Neural progenitor cell (in vitro differentiated cells): ENCODE results near the gene RCAN1. TPM values are rescaled to one million over a fixed set of nuclear protein-coding genes. Genes with fewer than 3 reads are reported as not detected.

Experiments used
- DNase-seq: peaks from one replicate; pipeline ENCODE4 v3.0.0-alpha.2; 2016; ENCODE audit warnings: low spot score
- H2AFZ ChIP-seq: fragments of 200-600 bp; sonication (generic); replicated peaks from 2 replicates; pipeline ENCODE4 v1.6.1; 2016; ENCODE audit warnings: antibody characterized with exemption
- H3F3A ChIP-seq: fragments of 200-600 bp; sonication (generic); 2 replicates; pipeline ENCODE4 v1.6.1; 2016; ENCODE audit warnings: antibody characterized with exemption, low read depth
- H3K27ac ChIP-seq: fragments of 200-600 bp; sonication (generic); 2 replicates; pipeline ENCODE4 v1.5.1; 2016; ENCODE audit warnings: mild to moderate bottlenecking
- H3K27me3 ChIP-seq: fragments of 200-600 bp; sonication (generic); 2 replicates; pipeline ENCODE4 v1.6.1; 2016; ENCODE audit warnings: mild to moderate bottlenecking, moderate library complexity
- H3K36me3 ChIP-seq: fragments of 200-600 bp; sonication (generic); 2 replicates; pipeline ENCODE4 v1.5.1; 2016
- H3K4me1 ChIP-seq: fragments of 200-600 bp; sonication (generic); 2 replicates; pipeline ENCODE4 v1.6.1; 2016; ENCODE audit warnings: mixed run types
- H3K4me2 ChIP-seq: fragments of 200-600 bp; sonication (generic); 2 replicates; pipeline ENCODE4 v1.6.1; 2016
- H3K4me3 ChIP-seq: fragments of 200-600 bp; sonication (generic); 2 replicates; pipeline ENCODE4 v1.5.1; 2016
- H3K79me2 ChIP-seq: fragments of 200-600 bp; sonication (generic); 2 replicates; pipeline ENCODE4 v1.6.1; 2016; ENCODE audit warnings: low read depth
- H3K9ac ChIP-seq: fragments of 200-600 bp; sonication (generic); 2 replicates; pipeline ENCODE4 v1.6.1; 2016
- H3K9me3 ChIP-seq: fragments of 200-600 bp; sonication (generic); 2 replicates; pipeline ENCODE4 v1.5.1; 2016; ENCODE audit warnings: low read depth
- H4K20me1 ChIP-seq: fragments of 200-600 bp; sonication (generic); 2 replicates; pipeline ENCODE4 v1.6.1; 2016; ENCODE audit warnings: low read depth
- H3K27ac Mint-ChIP-seq: 3 replicates; pipeline ENCODE4 v1.8.0; 2021; ENCODE audit warnings: mixed read lengths
- H3K27me3 Mint-ChIP-seq: 2 replicates; pipeline ENCODE4 v1.8.0; 2022; ENCODE audit warnings: low read depth, mild to moderate bottlenecking, inconsistent platforms, moderate library complexity, mixed read lengths; ENCODE audit not compliant: insufficient read depth
- H3K36me3 Mint-ChIP-seq: 3 replicates; pipeline ENCODE4 v1.8.0; 2021; ENCODE audit warnings: mixed read lengths
- H3K4me1 Mint-ChIP-seq: 3 replicates; pipeline ENCODE4 v1.8.0; 2021; ENCODE audit warnings: mixed read lengths
- H3K4me3 Mint-ChIP-seq: 3 replicates; pipeline ENCODE4 v1.8.0; 2021; ENCODE audit warnings: mild to moderate bottlenecking, moderate library complexity, mixed read lengths
- H3K9me3 Mint-ChIP-seq: 3 replicates; pipeline ENCODE4 v1.8.0; 2020; ENCODE audit warnings: mixed read lengths
- CTCF ChIP-seq: fragments of 200-600 bp; sonication (generic); IDR thresholded peaks from 2 replicates; pipeline ENCODE4 v1.5.1; 2017; ENCODE audit warnings: antibody characterized with exemption, mild to moderate bottlenecking
- EZH2 ChIP-seq: fragments of 200-600 bp; sonication (generic); IDR thresholded peaks from 2 replicates; pipeline ENCODE4 v1.6.1; 2017; ENCODE audit warnings: antibody characterized with exemption, mild to moderate bottlenecking, moderate library complexity
- EZH2phosphoT487 ChIP-seq: fragments of 200-600 bp; sonication (generic); IDR thresholded peaks from 2 replicates; pipeline ENCODE4 v1.6.1; 2017; ENCODE audit warnings: antibody characterized with exemption
- total RNA-seq: library from RNA; depleted of rRNA; stranded (reverse); fragments of >200 nt; gene quantifications from 2 replicates; pipeline ENCODE4 v1.2.3, GENCODE V29; 2015; ENCODE audit warnings: low replicate concordance

Gene RCAN1
- total RNA-seq, 1 donor from 2014 or later = 6.9 TPM

- no peaks in the 10 kb centered on the region for H3K9me3 ChIP-seq
- H3K36me3 Mint-ChIP-seq = no peaks in the 10 kb centered on the region
- H3K27ac Mint-ChIP-seq = no peak overlapping the region
- no peaks in the 10 kb centered on the region for H3K27me3 Mint-ChIP-seq
- TF ChIP-seq EZH2phosphoT487 = no peak
- no peaks in the 10 kb centered on the region for H3K79me2 ChIP-seq
- no peak overlapping the region for H3K27ac ChIP-seq
- peaks cover 7% of the 10 kb centered on the region for H3K9me3 Mint-ChIP-seq
- no peak overlapping the region for H3K9ac ChIP-seq
- H3K4me3 ChIP-seq = no peak overlapping the region
- DNase-seq = no peak
- no peak overlapping the region for H2AFZ ChIP-seq
- no peaks in the 10 kb centered on the region for H3F3A ChIP-seq
- H3K4me1 Mint-ChIP-seq = peaks cover 10% of the 10 kb centered on the region
- H3K36me3 ChIP-seq = no peaks in the 10 kb centered on the region
- peaks cover 13% of the 10 kb centered on the region for H3K4me1 ChIP-seq
- no peaks in the 10 kb centered on the region for H4K20me1 ChIP-seq
- H3K27me3 ChIP-seq = no peaks in the 10 kb centered on the region
- H3K4me3 Mint-ChIP-seq = no peak overlapping the region
- peak overlapping the region; percentile 25 for H3K4me2 ChIP-seq
Measured at GRCh38 chr21:34536820-34537219, 78.1 kb downstream of the RCAN1 start.

- H2AFZ ChIP-seq = no peak overlapping the region
- no peaks in the 10 kb centered on the region for H3K36me3 ChIP-seq
- no peak overlapping the region for H3K4me3 ChIP-seq
- H3K27me3 ChIP-seq = no peaks in the 10 kb centered on the region
- peak overlapping the region; percentile 25 for H3K4me2 ChIP-seq
- H3K79me2 ChIP-seq = no peaks in the 10 kb centered on the region
- no peak overlapping the region for H3K27ac Mint-ChIP-seq
- H3K27ac ChIP-seq = no peak overlapping the region
- no peaks in the 10 kb centered on the region for H3K9me3 ChIP-seq
- no peak overlapping the region for H3K9ac ChIP-seq
- DNase-seq = no peak
- H3K4me1 Mint-ChIP-seq = peaks cover 10% of the 10 kb centered on the region
- H3K36me3 Mint-ChIP-seq = no peaks in the 10 kb centered on the region
- H4K20me1 ChIP-seq = no peaks in the 10 kb centered on the region
- no peaks in the 10 kb centered on the region for H3F3A ChIP-seq
- H3K9me3 Mint-ChIP-seq = peaks cover 7% of the 10 kb centered on the region
- H3K4me1 ChIP-seq = peaks cover 13% of the 10 kb centered on the region
- TF ChIP-seq EZH2 (no peak), EZH2phosphoT487 (no peak), CTCF (no peak)
- H3K4me3 Mint-ChIP-seq = no peak overlapping the region
- H3K27me3 Mint-ChIP-seq = no peaks in the 10 kb centered on the region
Measured at GRCh38 chr21:34536311-34536710, 78.6 kb downstream of the RCAN1 start.

GRCh38 chr21:34535886-34536285 lies 79.0 kb downstream of the RCAN1 start:
- H3K79me2 ChIP-seq = no peaks in the 10 kb centered on the region
- H3F3A ChIP-seq = no peaks in the 10 kb centered on the region
- H3K27ac Mint-ChIP-seq = no peak overlapping the region
- peaks cover 13% of the 10 kb centered on the region for H3K4me1 ChIP-seq
- H3K36me3 ChIP-seq = no peaks in the 10 kb centered on the region
- H3K27me3 ChIP-seq = no peaks in the 10 kb centered on the region
- no peak overlapping the region for H3K27ac ChIP-seq
- no peaks in the 10 kb centered on the region for H3K27me3 Mint-ChIP-seq
- TF ChIP-seq CTCF (no peak), EZH2 (no peak), EZH2phosphoT487 (no peak)
- H3K4me1 Mint-ChIP-seq = peaks cover 10% of the 10 kb centered on the region
- no peak overlapping the region for H3K4me3 Mint-ChIP-seq
- H3K9me3 ChIP-seq = no peaks in the 10 kb centered on the region
- H3K36me3 Mint-ChIP-seq = no peaks in the 10 kb centered on the region
- H3K9me3 Mint-ChIP-seq = peaks cover 7% of the 10 kb centered on the region
- H3K4me2 ChIP-seq = peak overlapping the region; percentile 25
- H4K20me1 ChIP-seq = no peaks in the 10 kb centered on the region
- H2AFZ ChIP-seq = no peak overlapping the region
- no peak for DNase-seq
- no peak overlapping the region for H3K9ac ChIP-seq
- H3K4me3 ChIP-seq = no peak overlapping the region

- Histone ChIP-seq H3K4me1 (peaks cover 13% of the 10 kb centered on the region), H3K4me2 (no peak overlapping the region), H3F3A (no peaks in the 10 kb centered on the region), H3K27ac (no peak overlapping the region), H3K79me2 (no peaks in the 10 kb centered on the region), H3K9me3 (no peaks in the 10 kb centered on the region), H4K20me1 (no peaks in the 10 kb centered on the region), H3K9ac (no peak overlapping the region), H3K27me3 (no peaks in the 10 kb centered on the region), H2AFZ (no peak overlapping the region), H3K36me3 (no peaks in the 10 kb centered on the region), H3K4me3 (no peak overlapping the region)
- peaks cover 2% of the 10 kb centered on the region for H3K36me3 Mint-ChIP-seq
- H3K9me3 Mint-ChIP-seq = peaks cover 7% of the 10 kb centered on the region
- peak overlapping the region; percentile 43 for H3K27ac Mint-ChIP-seq
- no peak overlapping the region for H3K4me3 Mint-ChIP-seq
- no peaks in the 10 kb centered on the region for H3K27me3 Mint-ChIP-seq
- DNase-seq = no peak
- peaks cover 10% of the 10 kb centered on the region for H3K4me1 Mint-ChIP-seq
- no peak for TF ChIP-seq EZH2phosphoT487
- no peak for TF ChIP-seq CTCF
- no peak for TF ChIP-seq EZH2
Measured at GRCh38 chr21:34534522-34534921, 80.4 kb downstream of the RCAN1 start.
